MG63 (cell line): ENCODE measurements around the gene ZNF467. TPM values are rescaled to one million over a fixed set of nuclear protein-coding genes. Genes with fewer than 3 reads are reported as not detected.

ENCODE experiments used
- DNase-seq: peaks from one replicate; pipeline ENCODE4 v3.0.0-alpha.2; 2020
- H3K27me3 ChIP-seq: fragments of 250-450 bp; sonication (Bioruptor Pico); 2 replicates; pipeline ENCODE4 v1.5.1; 2020; ENCODE audit warnings: mild to moderate bottlenecking, moderate library complexity
- H3K36me3 ChIP-seq: fragments of 250-450 bp; sonication (Bioruptor Pico); 2 replicates; pipeline ENCODE4 v1.5.1; 2020; ENCODE audit warnings: mild to moderate bottlenecking, moderate library complexity
- H3K4me3 ChIP-seq: fragments of 250-450 bp; sonication (Bioruptor Pico); 2 replicates; pipeline ENCODE4 v1.5.1; 2020; ENCODE audit warnings: mild to moderate bottlenecking, moderate library complexity
- H3K9me3 ChIP-seq: fragments of 250-450 bp; sonication (Bioruptor Pico); 2 replicates; pipeline ENCODE4 v1.5.1; 2020; ENCODE audit warnings: mild to moderate bottlenecking, moderate library complexity
- total RNA-seq: library from RNA; depleted of rRNA; stranded (reverse); fragments of >200 nt; shearing (Covaris generic); gene quantifications from 2 replicates; pipeline ENCODE4 v1.2.3, GENCODE V29; 2014; ENCODE audit warnings: low replicate concordance

The ZNF467 gene
- total RNA-seq, 1 experiment from 2014 or later, result not detected

DNA sequence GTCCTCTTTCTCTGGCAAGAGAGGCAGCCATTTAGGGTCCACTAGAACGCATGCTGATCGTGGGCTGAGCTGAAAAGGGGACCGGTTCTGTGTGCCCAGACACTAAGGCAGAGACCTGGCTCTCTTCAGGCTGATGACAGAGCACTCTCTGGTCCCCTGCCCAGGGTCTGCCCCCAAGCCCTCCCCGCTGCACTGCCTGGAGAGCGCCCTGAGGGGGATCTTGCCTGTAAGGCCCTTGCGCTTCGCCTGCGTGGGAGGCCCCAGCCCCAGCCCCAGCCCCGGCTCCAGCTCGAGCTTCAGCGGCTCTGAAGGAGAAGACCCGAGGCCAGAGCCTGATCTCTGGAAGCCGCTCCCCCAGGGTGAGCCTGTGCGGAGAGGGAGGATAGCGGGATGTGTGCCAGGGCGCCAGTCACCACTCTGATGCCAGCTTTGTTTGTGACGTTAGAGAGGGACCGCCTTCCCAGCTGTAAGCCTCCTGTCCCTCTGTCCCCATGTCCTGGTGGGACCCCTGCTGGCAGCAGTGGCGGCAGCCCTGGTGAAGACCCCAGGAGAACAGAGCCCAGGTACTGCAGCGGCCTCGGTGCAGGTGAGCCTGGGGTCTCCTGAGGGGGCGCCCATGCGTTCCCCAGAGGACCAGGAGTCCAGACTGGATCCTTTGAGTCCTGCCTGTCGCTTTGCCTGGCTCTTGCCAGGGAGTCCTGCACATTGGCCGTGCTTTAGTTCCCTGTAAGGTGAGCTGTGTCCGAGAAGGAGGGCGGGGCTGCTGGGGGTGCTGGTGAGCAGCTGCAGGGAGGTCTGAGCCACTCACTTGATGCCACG lies 43.2 kb downstream of the ZNF467 start:
- Histone ChIP-seq H3K27me3 (no peaks in the 10 kb centered on the region), H3K9me3 (no peaks in the 10 kb centered on the region), H3K36me3 (no peaks in the 10 kb centered on the region), H3K4me3 (no peak overlapping the region)
- DNase-seq, result no peak

GRCh38 chr7:149729586-149729982 lies 43.8 kb downstream of the ZNF467 start:
- no peak for DNase-seq
- no peaks in the 10 kb centered on the region for H3K27me3 ChIP-seq
- no peak overlapping the region for H3K4me3 ChIP-seq
- H3K36me3 ChIP-seq, result no peaks in the 10 kb centered on the region
- H3K9me3 ChIP-seq, result no peaks in the 10 kb centered on the region

DNA sequence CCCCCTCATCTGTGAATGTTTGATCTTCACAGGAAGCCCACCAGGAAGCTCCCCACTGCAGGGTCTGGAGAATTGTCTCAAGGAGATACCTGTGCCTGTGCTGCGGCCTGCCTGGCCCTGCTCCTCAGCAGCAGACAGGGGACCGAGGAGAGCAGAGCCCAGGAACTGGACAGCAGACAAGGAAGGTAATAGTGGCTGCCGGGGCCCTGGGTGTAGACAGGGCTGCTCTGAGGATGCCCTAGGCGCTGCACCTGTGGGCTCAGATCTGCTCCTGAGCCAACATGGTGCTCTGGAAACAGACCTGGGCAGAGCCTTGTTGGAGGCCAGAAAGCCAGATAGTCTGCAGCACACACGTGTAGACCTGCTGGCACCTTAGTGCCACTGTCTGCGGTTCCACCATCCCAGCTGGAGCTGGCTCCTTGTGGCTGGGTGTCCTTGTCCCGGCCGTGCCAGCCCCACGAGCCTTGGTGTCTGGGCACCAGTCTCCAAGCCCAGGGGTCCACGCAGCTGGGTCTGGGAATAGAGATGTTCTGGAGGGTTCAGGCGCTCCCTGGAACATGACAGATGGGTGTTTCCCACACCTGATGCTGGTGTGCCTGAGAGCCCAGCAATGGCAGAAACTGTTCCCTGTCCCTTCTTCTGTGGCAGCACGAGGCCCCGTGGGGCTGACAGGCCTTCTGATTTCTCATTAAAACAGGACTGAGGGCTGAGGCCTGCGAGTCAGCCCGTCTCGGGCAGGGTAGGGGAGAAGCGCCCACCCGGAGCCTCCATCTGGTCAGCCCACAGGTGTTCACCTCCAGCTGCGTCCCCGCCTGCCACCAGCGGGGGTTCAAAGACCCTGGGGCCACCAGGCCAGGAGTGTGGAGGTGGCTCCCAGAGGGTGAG lies 44.7 kb downstream of the ZNF467 start:
- Histone ChIP-seq H3K9me3 (no peaks in the 10 kb centered on the region), H3K4me3 (no peak overlapping the region), H3K36me3 (no peaks in the 10 kb centered on the region)

GRCh38 chr7:149727899-149728476 lies 45.4 kb downstream of the ZNF467 start:
- no peak overlapping the region for H3K4me3 ChIP-seq
- no peaks in the 10 kb centered on the region for H3K36me3 ChIP-seq
- H3K27me3 ChIP-seq, result no peaks in the 10 kb centered on the region
- H3K9me3 ChIP-seq, result no peaks in the 10 kb centered on the region
- no peak for DNase-seq

More for the DNA sequence above, 44.7 kb downstream of the ZNF467 start:
- DNase-seq, result no peak
- H3K27me3 ChIP-seq, result no peaks in the 10 kb centered on the region

GRCh38 chr7:149727053-149727898 lies 46.1 kb downstream of the ZNF467 start:
- H3K36me3 ChIP-seq, result no peaks in the 10 kb centered on the region
- DNase-seq, result no peak

DNA sequence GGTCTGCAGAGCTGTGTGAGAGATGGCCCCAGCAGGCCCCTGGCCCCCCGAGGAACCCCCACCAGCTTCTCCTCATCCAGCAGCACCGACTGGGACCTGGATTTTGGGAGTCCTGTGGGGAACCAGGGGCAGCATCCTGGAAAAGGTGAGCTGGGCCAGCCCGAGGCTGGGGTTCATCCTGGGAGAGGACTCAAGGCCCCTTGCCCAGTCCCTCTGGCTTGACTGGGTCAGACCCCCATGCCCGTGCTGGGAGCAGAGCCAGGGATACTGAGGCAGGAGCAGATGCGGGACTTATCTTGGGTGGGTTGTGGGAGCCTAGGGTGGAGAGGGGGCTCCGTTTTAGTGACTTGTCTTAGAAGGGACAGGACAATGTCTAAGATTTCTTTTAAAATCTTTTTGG lies 47.5 kb downstream of the ZNF467 start:
- H3K36me3 ChIP-seq, result no peaks in the 10 kb centered on the region
- no peak overlapping the region for H3K4me3 ChIP-seq
- DNase-seq, result no peak
- H3K9me3 ChIP-seq, result no peaks in the 10 kb centered on the region
- H3K27me3 ChIP-seq, result no peaks in the 10 kb centered on the region

More at GRCh38 chr7:149727053-149727898, 46.1 kb downstream of the ZNF467 start:
- Histone ChIP-seq H3K27me3 (no peaks in the 10 kb centered on the region), H3K4me3 (no peak overlapping the region), H3K9me3 (no peaks in the 10 kb centered on the region)

- H3K4me3 ChIP-seq, result no peak overlapping the region
- H3K36me3 ChIP-seq, result no peaks in the 10 kb centered on the region
- no peaks in the 10 kb centered on the region for H3K9me3 ChIP-seq
- no peaks in the 10 kb centered on the region for H3K27me3 ChIP-seq
- no peak for DNase-seq
Measured at GRCh38 chr7:149725426-149725821, 48.0 kb downstream of the ZNF467 start.

GRCh38 chr7:149724661-149725425 lies 48.5 kb downstream of the ZNF467 start:
- Histone ChIP-seq H3K27me3 (no peaks in the 10 kb centered on the region), H3K4me3 (no peak overlapping the region), H3K36me3 (no peaks in the 10 kb centered on the region), H3K9me3 (no peaks in the 10 kb centered on the region)
- DNase-seq, result no peak

DNA sequence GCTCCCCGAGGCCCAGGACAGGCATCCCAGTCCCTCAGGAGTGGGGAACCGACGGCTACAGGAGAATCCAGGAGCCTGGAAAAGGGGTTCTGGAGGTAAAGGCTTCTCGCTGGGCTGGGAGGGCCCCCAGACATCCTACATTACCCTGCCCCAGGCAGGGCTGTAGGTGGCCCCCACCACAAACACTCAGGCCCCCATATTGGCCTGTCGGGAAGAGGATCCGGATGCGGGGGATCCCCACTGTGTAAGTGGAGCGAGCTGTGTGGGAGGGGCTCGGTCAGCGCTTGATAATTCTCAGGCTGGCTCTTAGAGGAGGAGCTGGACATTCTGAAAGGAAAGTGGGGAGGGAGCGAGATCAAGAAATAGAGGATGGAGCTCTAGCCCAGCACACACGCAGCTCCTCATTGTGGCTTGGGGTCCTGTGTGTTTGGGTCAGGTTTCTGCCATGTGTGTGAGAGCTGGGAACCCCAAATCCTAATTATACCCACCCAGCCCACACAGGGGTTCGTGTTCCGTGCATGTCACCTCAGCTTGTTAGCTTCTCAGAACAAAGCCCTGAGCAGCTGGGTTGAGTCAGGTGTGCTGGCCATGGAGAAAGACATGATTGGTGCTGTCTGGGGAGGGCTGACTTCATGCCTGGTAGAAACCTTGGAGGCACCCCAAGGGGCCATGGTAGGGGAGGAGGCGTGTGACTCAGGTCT lies 49.4 kb downstream of the ZNF467 start:
- DNase-seq, result no peak

DNA sequence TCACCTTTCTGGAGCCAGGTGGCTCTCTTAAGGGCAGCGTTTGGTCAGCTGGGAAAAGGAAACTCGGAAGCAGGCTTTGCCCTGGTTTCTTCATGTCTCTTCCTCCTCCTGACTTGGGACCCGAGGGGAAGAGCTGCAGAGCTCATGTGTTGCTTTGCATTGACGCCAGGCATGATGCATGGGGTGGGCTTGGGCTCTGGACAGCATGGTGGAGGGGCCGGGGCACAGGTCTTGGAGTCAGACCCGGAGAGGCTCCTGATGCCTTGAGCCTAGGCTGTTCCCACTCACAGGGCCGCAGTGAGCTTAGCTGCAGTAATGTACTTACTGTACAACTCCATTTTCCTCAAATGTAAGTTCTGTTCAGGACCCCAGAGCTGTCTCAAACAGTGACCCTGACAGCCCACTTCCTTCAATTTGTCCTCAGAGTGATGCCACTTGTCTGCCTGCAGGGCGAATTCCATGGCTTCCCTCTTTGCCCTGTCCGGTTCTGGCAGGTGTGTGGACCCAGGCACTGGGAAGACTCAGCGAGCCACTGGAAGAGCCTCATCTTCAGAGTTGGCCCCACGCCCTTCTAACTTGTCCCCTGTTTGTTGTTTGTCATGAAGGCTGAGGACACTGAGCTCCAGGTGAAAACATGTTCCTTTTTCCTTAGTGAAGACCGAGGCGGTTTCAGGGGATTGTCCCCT lies 50.2 kb downstream of the ZNF467 start:
- Histone ChIP-seq H3K9me3 (no peaks in the 10 kb centered on the region), H3K36me3 (no peaks in the 10 kb centered on the region), H3K27me3 (no peaks in the 10 kb centered on the region), H3K4me3 (no peak overlapping the region)
- no peak for DNase-seq

More for the DNA sequence above, 49.4 kb downstream of the ZNF467 start:
- H3K27me3 ChIP-seq, result no peaks in the 10 kb centered on the region
- H3K36me3 ChIP-seq, result no peaks in the 10 kb centered on the region
- no peaks in the 10 kb centered on the region for H3K9me3 ChIP-seq
- H3K4me3 ChIP-seq, result no peak overlapping the region

DNA sequence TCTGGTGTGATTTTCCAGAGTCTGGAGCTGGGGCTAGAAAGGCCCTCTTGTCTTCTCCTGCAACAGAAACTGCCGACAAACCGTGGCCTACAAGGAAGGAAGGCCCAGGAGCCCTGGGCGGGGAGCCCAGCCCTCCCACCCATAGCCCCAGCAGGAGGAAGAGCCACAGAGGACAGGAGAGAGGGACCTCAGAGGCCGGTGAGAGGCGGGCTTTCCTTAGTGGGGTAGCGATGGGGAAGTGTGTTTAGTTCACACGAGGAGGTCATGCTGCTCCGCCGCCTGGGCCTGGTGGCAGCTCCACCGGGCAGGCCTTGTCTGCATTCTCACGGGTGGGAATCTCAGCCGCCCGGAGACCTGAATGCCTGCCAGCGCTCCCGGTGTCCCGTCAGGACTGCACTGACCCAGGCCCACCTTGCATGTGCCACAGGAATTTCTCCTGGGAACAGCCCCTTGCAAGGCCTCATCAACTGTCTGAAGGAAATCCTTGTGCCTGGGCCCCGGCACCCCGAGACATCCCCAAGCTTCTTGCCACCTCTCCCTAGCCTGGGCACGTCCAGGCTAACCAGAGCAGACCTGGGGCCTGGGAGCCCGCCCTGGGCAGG lies 50.9 kb downstream of the ZNF467 start:
- DNase-seq, result no peak
- Histone ChIP-seq H3K27me3 (no peaks in the 10 kb centered on the region), H3K36me3 (no peaks in the 10 kb centered on the region), H3K9me3 (no peaks in the 10 kb centered on the region), H3K4me3 (no peak overlapping the region)

GRCh38 chr7:149721084-149721601 lies 52.2 kb downstream of the ZNF467 start:
- no peaks in the 10 kb centered on the region for H3K9me3 ChIP-seq
- no peaks in the 10 kb centered on the region for H3K27me3 ChIP-seq
- no peaks in the 10 kb centered on the region for H3K36me3 ChIP-seq
- no peak for DNase-seq
- no peak overlapping the region for H3K4me3 ChIP-seq

- Histone ChIP-seq H3K4me3 (no peak overlapping the region), H3K9me3 (no peaks in the 10 kb centered on the region), H3K36me3 (no peaks in the 10 kb centered on the region), H3K27me3 (no peaks in the 10 kb centered on the region)
- no peak for DNase-seq
Measured at GRCh38 chr7:149720372-149721083, 52.9 kb downstream of the ZNF467 start.

DNA sequence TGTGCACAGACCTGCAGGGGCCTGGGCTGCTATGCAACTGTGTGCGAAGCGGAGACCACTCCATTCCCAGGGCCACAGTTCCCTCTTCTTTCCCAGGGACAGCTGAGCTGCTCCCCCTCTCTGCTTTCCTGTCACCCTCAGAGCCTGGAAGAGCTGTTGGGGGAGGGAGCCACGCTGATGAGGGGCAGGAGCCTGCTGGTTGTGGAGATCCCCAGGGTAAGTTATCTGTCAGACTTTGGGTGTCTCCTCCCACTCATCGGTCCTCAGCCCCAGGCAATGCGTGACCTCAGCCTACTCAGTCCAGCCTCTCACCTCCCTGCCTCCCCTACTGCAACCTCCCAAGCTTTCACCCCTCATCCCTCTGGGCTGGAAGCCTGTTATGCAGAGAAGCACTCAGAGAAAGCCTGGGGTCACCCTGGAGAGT lies 53.5 kb downstream of the ZNF467 start:
- H3K4me3 ChIP-seq, result no peak overlapping the region
- no peak for DNase-seq
- no peaks in the 10 kb centered on the region for H3K36me3 ChIP-seq
- H3K9me3 ChIP-seq, result no peaks in the 10 kb centered on the region
- no peaks in the 10 kb centered on the region for H3K27me3 ChIP-seq
